ENCODE measurements around the gene SIKE1.

DNA sequence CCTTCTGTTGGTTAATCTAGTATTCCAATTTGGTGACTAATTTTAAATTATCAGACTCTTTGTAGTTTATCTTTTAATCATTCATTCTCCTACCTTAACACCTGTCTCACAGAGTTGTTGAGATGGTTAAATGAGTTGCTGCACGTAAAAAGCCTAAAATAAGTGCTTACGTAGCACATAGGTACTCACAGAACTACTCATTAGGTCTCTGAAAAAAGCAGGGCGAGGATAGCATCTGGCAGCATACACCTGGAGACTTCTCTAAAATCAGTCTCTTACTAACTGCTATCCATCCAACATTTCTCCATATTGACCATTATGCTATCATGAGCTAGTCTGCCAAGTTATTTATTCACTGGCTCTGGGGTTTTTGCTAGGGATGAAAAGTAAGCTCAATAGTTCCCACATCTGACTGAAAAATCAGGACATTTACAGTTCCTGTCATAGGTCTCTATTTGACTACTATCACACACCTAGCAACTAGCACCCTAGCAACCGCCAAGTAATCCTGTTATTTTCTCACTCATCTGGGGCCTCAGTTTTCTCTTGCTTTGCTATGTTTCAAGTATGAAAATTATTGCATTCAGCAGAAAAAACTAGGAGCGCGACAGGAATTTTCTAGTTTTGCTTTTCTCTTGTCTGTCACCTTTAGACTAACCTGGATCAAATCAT is 33.9 kb downstream of the SIKE1 start:
- TF ChIP-seq, protein P1, sequence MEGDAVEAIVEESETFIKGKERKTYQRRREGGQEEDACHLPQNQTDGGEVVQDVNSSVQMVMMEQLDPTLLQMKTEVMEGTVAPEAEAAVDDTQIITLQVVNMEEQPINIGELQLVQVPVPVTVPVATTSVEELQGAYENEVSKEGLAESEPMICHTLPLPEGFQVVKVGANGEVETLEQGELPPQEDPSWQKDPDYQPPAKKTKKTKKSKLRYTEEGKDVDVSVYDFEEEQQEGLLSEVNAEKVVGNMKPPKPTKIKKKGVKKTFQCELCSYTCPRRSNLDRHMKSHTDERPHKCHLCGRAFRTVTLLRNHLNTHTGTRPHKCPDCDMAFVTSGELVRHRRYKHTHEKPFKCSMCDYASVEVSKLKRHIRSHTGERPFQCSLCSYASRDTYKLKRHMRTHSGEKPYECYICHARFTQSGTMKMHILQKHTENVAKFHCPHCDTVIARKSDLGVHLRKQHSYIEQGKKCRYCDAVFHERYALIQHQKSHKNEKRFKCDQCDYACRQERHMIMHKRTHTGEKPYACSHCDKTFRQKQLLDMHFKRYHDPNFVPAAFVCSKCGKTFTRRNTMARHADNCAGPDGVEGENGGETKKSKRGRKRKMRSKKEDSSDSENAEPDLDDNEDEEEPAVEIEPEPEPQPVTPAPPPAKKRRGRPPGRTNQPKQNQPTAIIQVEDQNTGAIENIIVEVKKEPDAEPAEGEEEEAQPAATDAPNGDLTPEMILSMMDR (IDR thresholded peaks at IDR 0.05; ENCODE audit: low read depth, low read length), result no peak
- no peak for TF ChIP-seq EZH2phosphoT487 (IDR thresholded peaks at IDR 0.05; ENCODE audit: low read depth)
